SH-SY5Y (cell line): ENCODE measurements around the gene ROMO1.

Experiments
- GATA2 ChIP-seq: IDR thresholded peaks from 2 replicates; pipeline ENCODE4 v1.6.1; 2011; ENCODE audit warnings: mild to moderate bottlenecking, low read depth, low read length
- GATA3 ChIP-seq: IDR thresholded peaks from 2 replicates; pipeline ENCODE4 v1.6.1; 2011; ENCODE audit warnings: low read depth, mild to moderate bottlenecking, low read length, moderate library complexity

DNA sequence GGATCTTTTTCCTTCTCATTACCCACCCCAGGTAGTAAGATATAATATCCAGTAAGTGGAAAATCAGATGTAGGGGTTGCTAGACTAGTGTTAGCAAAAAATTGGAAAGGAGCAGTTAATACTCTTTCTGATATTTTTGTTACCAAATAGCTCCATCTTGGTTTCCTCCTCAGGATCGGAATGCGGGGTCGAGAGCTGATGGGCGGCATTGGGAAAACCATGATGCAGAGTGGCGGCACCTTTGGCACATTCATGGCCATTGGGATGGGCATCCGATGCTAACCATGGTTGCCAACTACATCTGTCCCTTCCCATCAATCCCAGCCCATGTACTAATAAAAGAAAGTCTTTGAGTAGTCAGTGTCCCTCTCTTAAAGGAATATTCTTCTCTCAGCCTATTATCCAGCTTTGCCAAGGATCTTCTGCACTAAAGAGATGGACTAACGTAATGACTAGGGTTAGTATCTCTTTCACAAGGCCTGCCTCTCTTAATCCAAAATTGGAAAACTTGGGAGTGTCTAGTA is 1.5 kb downstream of the ROMO1 start:
- TF ChIP-seq GATA3: no peak
- TF ChIP-seq GATA2: no peak
